Amniotic epithelial cell (primary cell): Measurements from ENCODE around the gene PIP4P1.
A peak's percentile ranks its signal among the peaks of the same experiment; 100 is the strongest.

Experiments used
- DNase-seq: peaks from one replicate; pipeline ENCODE4 v3.0.0-alpha.2; 2010; ENCODE audit warnings: low read depth

The PIP4P1 gene

DNA sequence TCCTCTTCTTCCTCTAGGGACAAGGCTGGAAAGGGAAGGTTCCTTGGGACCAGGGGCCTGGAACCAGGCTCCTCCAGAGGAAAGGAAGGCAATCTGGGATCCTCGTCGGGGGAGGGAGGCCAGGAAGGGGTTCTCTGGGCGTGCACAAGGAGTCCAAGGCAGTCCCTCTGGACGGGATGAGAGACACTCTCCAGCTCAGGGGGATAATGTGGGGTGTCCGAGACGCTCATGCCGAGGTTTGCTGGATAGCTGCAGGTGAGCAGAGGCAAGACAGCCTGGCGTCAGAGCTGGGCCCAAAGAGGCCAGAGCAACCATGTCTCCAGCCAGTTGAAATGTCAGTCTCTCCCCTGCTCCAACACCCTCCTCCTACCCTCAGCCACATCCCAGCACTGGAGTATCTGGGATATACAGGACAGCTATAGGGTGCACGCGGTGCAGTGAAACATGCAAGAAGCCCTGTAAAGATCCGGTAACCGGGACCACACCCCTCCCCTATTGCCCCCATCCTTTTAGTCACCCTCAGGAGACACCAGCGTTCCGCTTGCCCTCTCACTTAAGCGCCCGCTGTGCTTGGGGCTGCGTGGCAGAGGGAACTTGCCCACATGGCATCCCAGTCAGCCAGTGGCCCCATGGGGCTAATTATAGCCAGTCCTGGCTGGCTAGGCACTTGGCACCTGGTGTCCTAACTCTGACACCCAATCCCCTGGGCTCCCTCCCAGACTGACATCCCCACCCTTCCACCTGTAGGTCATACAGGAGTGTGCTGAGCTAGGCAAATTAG lies 25.5 kb downstream of the PIP4P1 start, which contains the start of gene KLHL33:
Gene KLHL33 (minus strand): TSS at position 585 of the 781 bp plus-strand sequence. CDS start 355 bp downstream, at position 230.
- DNase-seq: no peak

DNA sequence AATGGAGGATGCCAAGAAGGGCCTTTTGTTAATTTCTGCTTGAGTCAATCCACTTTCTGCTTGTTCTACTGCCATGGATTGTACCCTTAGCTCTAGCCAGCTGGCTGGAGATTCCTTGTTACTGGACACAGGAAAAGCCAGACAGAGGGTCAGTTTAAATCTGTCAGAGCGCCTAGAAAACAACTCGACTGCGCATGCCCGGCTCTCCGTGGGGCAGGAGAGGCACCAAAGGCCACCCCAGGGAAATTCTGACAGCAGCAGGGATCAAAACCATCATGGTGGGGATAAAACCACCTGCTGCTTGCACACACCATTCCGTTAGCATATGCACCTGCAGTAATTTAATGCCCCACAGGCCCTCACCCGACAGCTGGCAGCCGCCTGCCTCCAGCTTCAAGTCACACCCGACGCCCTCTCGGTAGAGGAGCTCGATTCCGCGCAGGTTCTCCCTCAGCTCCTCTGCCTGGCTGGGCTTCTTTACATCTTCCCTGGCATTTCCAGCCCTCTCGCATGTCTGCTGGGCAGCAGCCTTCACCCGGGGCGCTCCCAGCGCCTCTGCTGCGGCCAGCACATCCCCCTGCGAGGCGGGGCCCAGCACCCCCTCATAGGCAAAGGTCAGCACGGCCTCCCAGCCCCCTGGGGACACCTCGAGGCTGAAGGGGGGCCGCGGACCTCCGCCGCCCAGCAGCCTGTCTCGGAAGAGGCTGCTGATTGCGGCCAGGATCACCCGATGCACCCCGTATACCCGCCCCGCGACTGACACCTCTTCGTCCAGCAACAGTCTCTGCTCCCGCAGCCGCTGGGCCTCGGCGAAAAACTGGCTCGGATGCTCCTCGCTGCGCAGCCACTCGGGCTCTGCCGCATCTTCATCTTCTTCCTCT lies 26.3 kb downstream of the PIP4P1 start:
- no peak for DNase-seq

DNA sequence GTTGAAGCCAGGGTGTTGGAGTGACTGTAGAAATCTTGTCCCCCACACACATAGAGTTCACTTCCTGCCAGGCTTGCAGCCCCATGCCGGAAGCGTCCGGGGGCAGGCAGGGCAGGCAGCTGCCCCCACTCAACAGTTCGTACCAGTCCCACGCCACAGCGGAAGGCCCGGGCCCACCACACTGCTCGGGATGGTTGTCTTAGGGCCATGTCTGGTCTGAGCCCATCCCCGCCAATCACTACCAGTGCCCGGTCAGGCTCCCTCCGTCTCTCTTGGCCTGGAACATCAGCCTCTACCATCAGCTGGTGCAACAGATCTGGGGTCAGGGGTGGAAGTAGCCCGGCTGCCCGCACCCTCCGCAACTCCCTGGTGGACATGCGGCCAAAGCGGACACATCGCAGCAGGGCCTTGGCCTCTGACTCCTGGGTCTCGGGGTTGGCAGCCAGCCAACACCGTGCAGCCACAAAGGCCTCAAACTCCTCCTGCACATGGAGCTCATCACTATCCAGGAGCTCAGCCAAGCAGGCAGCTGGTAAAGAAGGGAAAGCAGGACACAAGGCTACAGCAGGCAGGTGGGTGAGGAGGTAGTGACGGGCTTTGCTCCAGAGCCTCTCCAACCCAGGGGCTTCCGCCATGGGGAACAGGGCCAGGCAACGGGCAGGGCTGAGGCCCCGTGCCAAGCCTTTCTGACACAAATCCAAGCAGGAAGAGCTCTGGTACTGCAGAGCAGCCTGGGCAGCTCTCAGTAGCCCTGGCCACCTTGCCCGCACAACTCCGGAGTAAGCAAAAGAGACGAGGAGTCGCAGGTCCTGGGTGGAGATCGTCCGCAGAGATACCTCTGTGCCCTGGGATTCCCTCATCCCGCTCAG lies 31.2 kb downstream of the PIP4P1 start:
- DNase-seq: no peak

DNA sequence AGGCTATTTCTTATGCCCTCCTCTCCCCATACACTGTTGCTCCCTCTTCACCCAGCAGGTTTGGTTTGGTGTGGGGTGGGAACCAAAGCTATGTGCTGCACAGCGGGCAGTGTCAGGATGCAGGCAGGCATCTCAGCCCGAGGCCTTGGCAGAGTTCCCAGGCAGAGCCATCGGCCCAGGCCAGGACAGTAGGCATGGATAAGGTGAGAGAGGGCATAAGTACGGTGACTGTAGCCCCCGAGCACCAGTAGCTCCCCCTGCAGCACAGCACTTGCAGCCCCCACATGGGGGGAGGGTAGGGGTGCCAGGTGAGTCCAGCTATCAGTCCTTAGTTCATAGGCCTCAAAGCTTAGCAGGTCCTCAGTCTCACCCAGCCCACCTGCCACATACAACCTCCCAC lies 32.4 kb downstream of the PIP4P1 start:
- no peak for DNase-seq

DNA sequence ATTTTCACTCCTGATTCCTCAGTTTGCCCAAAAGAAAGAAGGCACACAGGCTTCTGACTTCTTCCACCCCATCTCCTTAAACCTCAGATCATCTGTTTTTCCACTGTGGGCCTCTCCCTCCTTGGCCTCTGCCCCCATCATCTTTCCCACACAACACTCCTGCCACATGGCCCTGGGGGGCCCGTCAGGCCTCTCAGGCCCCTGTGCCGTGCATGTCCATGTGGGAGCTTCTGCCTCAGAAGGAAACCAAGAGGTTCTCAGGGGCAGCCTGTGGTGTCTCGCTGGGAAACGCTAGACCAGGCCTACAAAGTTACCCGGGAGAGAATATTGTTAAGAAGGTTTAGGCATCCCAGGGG lies 33.2 kb downstream of the PIP4P1 start:
- DNase-seq: no peak

DNA sequence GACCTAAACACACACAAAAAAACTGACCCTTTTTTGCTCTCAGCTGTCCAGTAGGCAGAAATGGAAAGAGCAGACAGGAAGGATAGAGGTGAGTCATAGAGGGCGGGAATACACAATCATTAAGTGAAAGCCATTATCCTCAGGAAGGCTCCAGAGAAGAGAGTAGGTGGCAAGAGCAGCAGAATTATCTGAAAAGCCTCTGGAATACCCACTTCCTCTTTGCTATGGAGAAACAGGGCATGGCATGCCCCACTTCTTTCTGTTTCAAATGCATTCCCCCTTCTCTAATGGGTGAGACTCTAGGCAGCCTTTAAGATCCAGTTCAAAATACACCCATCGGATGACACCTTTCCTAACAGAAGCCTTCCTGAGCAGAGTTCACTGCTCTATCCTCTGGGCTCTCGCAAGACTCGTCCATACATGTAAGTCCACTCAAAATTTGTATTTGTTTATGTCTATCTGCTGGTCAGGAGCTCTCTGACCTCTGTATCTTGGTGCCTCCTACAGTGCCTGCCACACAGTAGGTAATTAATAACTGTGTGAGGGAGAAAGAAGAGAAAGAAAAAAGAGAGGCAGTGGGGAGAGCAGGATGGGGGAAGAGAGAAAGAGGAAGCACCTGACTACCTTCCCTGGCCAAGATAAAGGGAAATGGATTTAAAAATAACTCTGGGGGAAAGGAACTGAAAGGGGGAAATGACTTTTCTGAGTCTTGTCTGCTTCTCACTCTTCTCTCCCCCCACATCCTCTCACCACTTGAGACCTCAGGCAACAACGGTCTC lies 33.8 kb downstream of the PIP4P1 start:
- DNase-seq: peak; percentile 53

DNA sequence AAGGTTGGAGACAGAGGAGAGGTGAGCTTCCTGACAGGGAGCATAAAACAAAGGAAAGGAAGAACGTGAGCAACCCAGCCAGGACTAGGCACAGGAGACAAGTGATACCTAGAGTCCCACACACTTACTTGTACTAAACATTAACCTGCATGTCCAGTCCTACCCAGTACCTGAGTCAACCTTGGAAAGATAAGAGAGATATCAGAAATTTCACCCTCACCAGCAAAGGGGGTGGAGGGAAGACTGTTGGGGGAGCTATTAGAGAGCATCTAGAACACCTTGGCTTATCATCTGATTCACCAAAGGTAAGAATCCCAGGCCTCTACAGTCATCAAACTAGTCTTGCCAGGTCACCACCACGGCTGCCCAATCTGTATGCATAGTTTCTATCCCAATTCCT lies 36.4 kb downstream of the PIP4P1 start:
- no peak for DNase-seq

DNA sequence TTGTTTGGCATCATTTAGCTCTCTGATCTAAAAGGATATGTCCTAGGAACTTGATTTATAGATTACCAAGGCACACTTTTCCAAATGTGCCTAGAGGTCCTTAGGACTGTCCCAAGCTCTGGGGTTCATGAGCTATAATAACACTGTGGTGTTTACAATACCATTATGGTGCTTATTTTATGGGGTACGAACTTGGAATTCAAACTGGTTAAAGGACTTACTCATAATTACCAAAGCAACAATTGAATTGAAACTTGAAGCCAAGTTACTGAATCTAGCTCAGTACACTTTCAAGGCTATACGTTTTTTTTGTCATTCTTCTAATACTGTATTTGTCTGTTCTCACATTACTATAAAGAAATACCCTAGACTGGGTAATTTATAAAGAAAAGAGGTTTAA lies 38.3 kb downstream of the PIP4P1 start:
- DNase-seq: no peak

DNA sequence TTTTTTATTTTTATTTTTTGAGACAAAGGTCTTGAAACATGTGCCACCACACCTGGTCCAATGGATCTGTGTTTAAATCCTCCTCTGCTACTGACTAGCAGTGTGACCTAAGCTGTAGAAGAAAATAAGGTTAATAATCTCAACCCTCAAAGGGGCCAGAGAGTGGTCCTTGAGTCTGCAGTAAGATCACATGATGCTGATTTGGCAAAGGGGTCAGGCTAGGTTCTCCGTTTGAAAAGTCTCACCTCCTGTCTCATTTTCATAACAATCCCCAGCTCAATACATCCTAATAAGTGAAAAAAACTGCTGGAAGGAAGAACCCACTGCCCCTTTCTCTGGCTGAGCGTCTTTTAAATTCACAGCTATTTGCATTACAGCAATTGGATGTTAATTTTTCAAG lies 40.0 kb downstream of the PIP4P1 start:
- DNase-seq: no peak

DNA sequence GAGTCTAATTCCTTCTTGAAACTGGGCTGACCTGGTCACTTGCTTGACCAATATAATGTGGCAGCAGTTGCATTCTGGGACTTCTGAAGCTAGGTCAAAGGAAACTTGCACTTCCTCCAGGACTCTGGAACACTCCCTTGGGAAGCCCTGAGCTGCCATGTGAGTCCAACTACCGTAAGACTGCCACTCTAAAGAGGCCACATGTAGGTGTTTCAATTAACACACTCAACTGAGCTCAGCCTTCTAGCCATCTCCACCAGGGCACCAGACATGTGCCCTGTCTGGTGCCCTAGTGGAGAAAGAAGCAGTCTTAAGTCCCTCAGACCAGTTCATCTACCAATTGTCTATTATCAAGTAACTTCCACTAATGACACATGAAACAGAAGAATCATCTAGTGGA lies 41.8 kb downstream of the PIP4P1 start:
- DNase-seq: no peak

DNA sequence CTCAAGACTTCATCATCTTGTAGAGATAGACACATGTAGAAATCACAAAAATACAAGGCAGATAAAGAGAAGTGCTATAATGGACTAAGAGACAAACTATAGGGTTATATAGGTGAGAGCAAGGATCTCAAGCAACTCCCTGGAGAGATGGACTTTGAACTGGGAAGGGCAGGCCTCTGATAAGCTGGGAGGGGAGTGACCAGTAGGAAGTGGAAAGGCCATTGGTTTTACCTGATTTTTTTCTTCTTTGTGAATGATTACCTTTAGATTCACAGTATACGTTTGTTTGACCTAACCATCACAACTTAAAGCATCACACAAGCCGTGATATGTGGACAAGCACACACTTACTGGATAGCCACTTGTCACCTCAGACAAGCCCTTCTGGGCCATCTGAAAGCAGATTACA lies 42.7 kb downstream of the PIP4P1 start:
- no peak for DNase-seq

DNA sequence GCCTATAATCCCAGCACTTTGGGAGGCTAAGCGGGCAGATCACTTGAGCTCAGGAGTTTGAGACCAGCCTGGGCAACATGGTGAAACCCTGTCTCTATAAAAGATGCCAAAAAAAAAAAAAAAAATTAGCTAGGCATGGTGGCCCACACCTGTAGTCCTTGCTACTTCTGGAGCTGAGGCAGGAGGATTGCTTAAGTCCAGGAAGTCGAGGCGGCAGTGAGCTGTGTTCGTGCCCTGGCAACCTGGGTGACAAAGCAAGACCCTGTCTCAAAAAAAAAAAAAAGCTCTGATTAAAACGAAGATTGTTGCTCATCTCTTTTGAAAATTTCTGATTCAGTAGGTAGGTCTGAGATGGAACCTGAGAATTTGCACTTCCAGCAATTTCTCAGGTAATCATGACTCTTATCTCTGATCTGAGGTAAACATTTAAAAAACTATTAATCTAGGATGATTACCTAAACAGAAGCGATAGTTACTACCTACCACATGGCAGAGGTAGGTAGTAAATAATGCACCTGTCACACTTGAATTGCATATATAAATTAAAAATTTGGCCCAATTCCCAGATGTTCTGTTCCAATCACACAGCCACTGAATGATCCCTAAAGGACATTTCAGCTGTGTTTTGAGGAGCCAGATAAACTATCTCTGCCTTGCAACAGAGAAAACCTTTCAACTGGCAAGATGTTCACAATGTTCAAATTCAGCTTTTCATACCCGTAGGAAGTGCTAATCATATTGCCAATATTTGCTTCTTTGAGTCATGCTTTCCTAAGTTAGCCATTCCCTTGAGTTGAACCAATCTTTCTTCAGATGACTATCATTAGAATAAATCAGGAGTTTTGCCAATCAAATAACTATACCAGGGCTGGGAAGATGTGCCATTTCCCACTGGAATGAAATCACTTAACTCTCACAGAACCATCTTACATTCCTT lies 43.7 kb downstream of the PIP4P1 start:
- DNase-seq: no peak

DNA sequence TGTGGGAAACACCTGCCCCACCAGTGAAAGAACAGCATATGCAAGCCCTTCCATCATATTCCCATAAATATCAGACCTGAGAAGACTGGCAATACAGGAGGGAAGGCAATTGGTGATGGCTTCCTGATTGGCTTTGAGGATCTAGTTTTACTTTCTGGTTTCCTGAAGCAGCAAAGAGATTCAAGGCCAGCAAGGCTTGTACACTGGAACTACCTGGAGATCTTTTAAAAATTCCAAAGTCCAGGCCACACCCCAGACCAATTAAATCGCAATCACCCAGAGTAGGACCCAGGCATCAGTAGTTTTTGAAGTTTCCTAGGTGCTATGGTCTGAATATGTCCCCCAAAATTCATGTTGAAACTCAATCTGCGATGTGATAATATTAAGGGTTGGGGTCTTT lies 45.0 kb downstream of the PIP4P1 start:
- DNase-seq: no peak

DNA sequence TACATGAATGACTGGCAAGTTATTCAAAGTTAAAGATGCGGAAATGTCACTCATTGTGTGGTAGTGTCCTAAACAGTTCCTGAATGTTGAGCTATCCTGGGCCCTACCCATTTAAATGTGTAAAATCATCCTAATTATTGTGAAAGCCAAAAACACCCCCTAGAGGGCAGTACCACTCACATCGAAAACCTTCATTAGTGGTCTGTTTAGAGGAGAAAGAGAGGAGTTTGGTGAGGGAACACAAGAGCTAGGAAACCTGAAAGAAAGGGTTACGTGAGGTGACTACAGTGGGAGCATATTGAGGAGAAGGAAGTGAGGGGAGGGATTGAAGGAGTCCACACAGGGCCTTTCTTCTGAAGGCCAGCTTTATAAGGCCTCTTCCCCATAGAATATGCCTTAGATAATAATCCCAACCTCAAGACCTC lies 45.4 kb downstream of the PIP4P1 start:
- peak; percentile 49 for DNase-seq

DNA sequence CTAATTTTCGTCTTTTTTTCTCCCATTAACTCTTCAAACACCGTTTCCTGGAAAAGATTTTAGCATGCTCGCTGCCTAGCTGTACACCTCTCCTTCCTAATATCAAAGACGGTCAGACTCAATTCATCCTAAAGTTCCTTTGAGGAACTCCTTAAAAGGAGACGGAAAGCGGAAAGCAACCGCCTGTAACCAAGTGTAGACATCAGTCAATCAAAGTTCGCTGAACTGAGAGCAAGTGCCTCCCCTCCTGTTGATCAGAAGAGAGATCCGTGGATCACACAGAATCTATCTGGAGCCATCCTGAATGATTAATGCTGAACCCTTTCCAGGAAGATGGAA lies 47.5 kb downstream of the PIP4P1 start:
- peak; percentile 20 for DNase-seq

DNA sequence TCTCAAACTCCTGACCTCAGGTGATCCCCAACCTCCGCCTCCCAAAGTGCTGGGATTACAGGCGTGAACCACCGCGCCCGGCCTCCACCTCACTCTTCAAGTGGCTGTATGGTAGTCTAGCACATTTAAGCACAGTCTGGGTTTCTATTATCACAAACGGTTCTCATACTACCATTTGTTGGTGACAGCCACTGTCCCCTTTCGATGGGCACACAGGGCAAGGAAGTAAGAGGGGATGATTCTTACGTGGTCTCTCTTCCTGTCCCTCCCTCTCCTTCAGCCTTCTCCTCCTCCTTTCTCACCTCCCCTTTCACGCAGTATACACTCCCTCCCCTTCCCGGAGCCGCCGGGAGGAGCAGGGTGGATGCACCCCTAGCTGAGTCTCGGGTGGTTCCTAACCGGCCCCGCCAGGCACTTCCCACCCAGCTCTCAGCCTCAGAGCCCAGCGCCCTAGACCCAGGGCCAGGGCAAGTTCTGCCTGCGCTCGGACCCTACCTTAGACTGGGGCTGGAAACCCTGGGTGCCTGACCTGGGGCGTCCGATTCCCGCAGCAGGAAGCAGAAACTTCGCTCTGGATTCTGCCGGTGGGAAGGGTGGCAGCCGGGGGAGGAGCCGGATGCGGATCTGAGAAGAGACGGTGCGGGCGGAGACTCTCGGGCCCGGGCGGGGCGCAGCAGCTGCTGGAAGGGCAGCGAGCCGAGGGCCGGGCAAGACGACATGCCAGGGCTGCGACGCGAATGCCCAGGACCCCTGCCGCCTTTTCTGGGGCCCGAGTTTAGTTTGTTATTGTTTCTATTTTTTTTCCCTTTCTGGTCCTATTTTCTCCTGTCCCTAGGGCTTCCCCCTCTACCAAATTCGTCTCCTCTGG lies 48.1 kb downstream of the PIP4P1 start, which contains the start of gene TEP1:
Gene TEP1 (minus strand): TSS at position 626 of the 868 bp plus-strand sequence. CDS start 5,062 bp downstream, outside the sequence.
- DNase-seq: peak; percentile 84

DNA sequence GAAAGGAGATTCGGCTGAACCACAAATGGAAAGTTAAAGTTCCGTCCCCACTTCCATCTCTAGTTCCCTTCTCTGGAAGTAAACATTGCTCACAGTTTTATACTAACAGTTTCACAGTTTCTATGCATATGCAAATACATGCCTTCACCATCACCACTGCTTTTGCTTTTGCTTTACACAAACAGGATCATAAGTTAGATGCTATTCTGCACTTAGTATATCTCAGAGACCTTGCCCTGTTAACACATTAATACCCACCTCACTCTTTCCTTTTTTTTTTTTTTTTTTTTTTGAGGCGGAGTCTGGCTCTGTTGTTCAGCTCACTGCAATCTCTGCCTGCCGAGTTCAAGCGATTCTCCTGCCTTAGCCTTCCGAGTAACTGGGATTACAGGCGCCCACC lies 48.8 kb downstream of the PIP4P1 start:
- DNase-seq: peak; percentile 8

DNA sequence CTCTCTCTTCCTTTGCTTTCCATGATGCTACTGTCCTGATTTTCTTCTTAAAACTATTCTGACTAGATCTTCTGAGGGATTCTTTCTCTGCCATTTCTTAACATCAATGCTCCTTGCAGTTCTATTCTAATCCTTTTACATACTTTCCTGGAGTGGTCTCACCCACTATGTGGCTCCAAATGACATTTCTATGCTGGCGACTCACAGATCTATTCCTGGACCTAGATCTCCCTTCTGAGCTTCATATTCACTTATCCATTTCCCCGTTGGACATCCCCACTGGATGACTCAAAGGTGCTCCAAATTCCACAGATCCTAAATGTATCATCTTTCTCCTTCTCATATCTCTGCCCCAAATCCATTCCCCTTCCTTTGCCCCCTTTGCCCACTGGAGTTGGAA lies 52.0 kb downstream of the PIP4P1 start:
- DNase-seq: no peak
